HG03066 (cell line): ENCODE measurements around the gene TFPI.
"Not testable (repeated sequence)": the region's sequence is repeated elsewhere in the genome, so short reads cannot be mapped to it uniquely, and the experiment has no call there.

ENCODE experiments used
- ATAC-seq: cut with Tn5 transposase; IDR thresholded peaks from one replicate; pipeline ENCODE4 v1.9.1; 2021; ENCODE audit warnings: low read depth; ENCODE audit not compliant: unreplicated experiment

The TFPI gene

DNA sequence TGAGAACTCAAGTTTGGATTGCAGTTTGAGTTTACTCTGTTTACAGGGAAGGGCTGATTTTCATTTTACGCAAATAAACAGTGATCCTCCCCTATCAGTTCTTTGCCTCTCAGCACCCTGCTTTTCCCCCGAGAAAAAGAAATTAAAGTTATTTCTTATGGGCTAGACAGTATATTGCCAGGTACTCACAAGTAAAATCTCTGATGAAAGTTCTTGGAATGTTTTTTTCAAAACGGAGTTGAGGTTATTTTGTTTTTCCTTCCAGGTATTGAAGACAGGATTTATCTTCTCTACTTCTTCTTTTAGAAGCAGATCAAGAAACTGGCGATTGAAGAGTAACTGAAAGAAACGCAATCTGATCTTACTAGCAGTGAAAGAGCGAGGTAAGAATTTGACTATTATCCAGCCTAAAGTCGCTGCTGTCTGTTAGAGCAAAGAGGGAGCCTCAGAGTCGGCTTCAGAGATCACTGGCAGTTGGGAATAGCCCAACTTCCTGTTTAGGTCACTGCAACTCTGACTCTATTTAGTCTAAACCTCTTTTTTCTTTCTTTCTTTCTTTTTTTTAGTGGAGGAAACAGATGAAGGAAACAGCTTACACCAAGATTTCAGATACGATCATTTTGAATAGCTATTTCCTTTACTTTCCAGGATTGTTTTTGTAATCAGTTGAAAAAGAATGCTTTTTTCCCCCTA is at the start of gene TFPI:
TSS of gene TFPI (minus strand) at position 425 of the 693 bp plus-strand sequence. CDS start 50,667 bp downstream, outside the sequence.
- no peak for ATAC-seq

DNA sequence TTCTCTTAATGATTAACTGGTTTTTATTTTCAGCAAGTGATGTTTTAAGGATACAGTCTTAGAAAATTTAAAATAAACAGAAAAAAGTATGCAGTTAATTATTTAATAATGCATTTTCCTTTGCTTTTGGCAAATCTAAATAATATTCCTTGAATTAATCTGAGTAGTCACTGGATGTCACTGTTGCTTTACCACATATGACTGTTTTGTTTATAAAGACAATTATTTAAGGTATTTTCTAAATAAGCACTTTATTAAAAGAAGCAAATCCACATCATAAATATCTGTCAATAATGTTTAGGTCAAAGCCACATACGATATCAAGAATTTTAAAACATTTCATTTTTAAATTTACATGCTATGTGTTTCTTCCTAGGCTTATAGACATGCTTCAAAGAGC is 40.6 kb upstream of the TFPI start:
- no peak for ATAC-seq

DNA sequence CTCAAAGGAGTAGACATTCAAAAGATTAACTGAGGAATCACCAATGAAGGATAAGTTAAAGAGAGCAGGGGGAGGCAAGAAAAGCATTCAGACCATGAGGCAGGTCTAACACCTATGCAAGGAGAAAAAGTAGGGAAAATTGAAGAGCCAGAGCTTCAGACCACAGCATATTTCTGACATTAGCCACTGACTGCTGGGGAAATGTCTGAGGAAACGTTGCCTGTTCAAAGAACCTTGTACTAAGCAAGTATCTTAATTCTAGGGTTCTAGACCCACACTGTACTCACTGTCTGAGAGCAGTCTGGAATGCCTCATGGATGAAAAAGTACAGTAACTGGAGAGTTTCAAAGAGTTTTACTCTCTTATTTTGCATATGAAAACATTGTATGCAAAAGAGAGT is 39.5 kb upstream of the TFPI start:
- ATAC-seq = no peak

DNA sequence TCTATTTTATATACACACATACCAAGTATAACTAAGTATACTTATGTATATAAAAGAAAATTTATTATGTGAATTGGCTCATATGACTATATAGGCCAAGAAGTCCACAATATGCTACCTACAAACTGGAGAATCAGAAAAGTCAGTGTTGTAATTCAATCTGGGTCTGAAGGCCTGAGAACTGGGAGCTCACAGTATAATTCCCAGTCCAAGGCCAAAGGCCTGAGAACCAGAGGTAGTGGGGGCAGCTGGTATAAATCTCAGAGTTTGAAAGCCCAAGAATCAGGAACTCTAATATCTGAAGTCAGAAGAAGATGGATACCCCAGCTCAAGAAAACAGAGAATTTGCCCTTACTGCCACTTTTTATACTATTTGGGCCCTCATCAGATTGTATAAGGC is 38.9 kb upstream of the TFPI start:
- ATAC-seq = no peak

DNA sequence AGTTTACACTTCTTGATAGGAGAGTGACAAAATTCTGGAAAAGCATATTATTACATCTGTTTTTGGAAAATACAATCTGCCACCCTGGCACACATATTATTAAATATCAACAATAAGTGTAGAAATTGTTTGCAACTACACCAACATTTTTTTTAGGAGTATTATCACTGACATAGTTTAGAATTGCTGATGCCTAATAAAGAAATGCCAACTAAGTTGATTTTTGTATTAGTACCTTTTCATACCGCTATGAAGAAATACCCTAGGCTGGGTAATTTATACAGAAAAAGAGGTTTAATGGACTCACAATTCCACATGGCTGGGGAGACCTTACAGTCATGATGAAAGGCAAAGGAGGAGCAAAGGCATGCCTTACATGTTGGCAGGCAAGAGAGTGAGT is 35.9 kb upstream of the TFPI start:
- ATAC-seq = no peak

- ATAC-seq = peak; percentile 73
These were observed 31.9 kb upstream of the TFPI start for GRCh38 chr2:187586011-187586641.

DNA sequence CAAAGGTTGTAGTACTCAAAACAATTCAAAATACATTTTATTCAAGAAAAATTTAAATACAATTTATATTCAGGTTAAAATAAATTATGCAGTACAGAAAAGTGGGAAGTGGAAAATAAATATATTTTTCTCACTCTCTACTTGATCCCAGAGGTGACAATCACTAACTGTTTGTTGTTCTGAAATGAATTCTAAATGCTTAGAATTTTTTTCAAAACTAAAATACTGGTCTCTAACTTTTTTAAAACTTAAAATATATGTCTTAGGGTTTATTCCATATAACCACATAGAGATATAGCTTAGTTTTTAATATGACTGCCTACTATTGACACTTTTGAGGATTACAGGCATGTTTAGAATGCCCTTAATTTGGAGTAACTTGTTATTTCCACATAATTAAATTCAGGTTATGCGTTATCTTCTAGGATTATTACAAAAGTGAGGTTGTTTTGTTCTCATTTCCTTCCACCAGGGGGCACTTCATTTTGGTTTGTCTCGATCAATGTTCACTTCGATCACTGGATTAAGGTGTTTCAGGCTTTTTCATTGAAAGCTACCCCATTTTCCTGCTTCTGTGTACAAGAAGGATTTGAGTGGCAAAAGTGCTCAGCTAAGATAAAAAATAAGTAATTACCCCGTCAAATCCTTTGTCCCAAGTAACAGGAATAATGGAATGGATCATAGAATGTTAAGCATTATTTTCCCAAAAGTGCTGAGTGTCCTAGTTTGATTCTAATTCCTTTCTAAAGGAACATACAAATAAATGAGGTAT is 27.1 kb upstream of the TFPI start:
- ATAC-seq = peak; percentile 50

DNA sequence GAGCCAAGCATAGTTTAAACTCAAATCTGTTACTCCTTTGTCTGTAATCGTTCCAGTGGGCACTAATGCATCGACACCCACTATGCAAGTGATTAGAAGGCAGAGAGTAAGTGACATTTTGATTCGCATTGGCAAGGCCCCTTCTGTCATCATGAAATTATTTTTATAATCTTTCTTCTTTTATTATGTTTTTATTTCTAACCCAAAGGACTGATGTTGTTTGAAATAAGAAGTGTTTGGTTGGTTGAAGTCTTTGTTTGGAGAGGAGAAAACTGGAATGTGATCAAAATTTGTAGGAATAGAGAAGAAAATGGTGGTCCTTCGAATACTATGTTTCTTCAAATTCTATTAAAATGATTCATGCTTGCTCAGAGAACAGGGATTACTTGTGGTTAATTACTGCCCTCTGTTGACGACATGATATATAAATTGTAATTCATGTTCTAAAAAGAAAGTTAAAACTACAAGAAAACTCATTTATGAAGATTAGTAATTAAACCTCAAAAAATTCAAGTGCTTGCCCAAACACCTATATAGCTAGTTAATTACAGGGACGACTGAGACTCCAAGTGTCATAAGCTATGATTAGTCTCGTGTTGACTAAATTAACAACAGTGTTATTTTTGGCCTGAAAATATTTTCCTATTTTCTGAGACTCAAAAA is 26.4 kb upstream of the TFPI start:
- ATAC-seq = no peak

- no peak for ATAC-seq
These were observed 23.1 kb upstream of the TFPI start for GRCh38 chr2:187577310-187577709.

DNA sequence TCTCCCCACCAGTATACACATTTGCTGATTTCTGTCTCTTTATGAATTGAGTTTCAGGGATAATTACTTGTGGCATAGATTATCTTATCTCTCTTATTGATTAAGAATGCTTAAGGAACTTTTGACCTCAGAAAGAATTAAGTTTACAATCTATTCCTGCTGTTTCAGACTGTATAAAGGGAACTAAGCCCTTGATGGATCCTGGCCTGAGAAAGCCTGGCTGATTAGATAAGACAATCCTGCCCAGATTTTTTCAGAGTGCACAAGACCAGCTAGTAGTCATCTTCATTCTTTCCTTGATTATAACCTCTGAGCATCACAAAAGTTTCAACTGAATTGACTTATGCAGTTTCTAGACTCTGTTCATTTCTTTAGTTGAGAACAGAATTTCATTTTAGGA is 22.7 kb upstream of the TFPI start:
- no peak for ATAC-seq

DNA sequence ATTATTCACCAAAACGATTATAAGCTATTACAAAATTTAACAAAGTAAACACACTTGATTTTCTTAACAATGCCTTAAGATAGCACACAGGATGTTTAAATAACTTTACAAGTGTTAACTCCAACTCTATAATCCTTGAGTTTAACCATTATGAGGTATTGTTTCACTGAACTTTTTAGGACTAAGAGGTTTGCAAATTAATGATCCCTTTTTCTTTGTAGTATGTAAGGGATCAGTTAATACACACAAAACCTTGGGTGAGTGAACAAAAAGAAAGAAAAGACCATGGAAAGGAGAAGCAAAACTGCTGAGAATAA is 21.5 kb upstream of the TFPI start:
- ATAC-seq = no peak

DNA sequence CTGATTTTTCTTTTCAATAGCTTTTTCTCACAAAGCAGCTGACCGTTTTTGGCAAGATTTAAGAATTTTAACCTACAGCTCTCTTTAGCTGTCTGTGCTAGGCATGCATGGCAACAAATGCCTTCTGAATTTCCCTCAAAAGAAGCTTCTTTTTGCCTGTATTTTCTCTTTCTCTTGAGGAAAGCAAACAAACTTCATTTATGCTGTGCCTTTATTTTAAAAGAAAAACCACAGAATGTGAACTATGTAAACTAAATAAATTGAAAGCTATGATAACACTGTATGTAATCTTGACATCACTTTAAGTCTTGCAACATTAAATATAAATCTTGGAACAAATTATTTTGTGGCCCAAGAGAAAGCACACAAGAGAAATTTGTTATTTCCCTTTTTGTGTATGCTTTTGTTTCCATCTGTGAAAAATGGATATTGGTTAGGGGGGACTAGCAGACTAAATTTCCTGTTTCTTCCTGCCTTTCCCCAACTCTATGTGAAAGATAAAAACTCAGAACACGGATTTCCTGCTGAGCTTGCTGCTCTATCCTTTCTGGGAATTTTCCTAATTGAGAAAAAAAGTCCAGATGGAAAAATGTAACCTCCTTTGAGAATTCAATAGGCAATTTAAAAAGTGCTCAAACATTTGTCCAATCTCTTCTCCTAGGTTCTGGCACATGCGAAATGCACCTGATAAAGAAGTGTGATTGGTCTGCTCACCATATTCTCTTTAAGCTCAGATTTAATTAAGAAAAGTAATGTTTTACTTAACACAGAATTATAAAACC is 20.9 kb upstream of the TFPI start:
- ATAC-seq = no peak

GRCh38 chr2:187573722-187574121 is 19.5 kb upstream of the TFPI start:
- no peak for ATAC-seq

DNA sequence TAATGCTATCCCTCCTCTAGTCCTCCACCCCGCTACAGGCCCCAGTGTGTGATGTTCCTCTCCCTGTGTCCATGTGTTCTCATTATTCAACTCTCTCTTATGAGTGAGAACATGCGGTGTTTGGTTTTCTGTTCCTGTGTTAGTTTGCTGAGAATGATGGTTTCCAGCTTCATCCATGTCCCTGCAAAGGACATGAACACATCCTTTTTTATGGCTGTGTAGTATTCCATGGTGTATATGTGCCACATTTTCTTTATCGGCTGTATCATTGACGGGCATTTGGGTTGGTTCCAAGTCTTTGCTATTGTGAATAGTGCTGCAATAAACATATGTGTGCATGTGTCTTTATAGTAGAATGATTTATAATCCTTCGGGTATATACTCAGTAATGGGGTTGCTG is 17.8 kb upstream of the TFPI start:
- ATAC-seq = not testable (repeated sequence)

- ATAC-seq = no peak
These were observed 15.3 kb upstream of the TFPI start for GRCh38 chr2:187569571-187569970.

GRCh38 chr2:187569042-187569441 is 14.8 kb upstream of the TFPI start:
- no peak for ATAC-seq

GRCh38 chr2:187567126-187567525 is 12.9 kb upstream of the TFPI start:
- ATAC-seq = no peak

GRCh38 chr2:187566712-187567111 is 12.5 kb upstream of the TFPI start:
- ATAC-seq = no peak

GRCh38 chr2:187566266-187566665 is 12.0 kb upstream of the TFPI start:
- ATAC-seq = no peak

DNA sequence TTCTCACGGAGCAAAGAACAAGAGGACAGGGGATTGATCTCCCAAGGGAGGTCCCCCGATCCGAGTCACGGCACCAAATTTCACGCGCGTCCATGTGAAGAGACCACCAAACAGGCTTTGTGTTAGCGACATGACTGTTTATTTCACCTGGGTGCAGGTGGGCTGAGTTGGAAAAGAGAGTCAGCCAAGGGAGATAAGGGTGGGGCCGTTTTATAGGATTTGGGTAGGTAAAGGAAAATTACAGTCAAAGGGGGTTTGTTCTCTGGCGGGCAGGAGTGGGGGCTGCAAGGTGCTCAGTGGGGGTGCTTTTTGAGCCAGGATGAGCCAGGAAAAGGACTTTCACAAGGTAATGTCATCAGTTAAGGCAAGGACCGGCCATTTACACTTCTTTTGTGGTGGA is 11.4 kb upstream of the TFPI start:
- ATAC-seq = not testable (repeated sequence)

DNA sequence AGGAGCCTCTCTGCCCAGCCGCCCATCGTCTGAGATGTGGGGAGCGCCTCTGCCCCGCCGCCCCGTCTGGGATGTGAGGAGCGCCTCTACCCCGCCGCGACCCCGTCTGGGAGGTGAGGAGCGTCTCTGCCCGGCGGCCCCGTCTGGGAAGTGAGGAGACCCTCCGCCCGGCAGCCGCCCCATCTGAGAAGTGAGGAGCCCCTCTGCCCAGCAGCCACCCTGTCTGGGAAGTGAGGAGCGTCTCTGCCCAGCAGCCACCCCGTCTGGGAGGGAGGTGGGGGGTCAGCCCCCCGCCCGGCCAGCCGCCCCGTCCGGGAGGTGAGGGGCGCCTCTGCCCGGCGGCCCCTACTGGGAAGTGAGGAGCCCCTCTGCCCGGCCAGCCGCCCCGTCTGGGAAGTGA is 2.3 kb upstream of the TFPI start:
- ATAC-seq = not testable (repeated sequence)
